Hepatocyte (in vitro differentiated cells): ENCODE results near the gene PERCC1. TPM values are rescaled to one million over a fixed set of nuclear protein-coding genes. Genes with fewer than 3 reads are reported as not detected.

Experiments used
- DNase-seq: peaks from one replicate; pipeline ENCODE4 v3.0.0-alpha.2; 2016; ENCODE audit warnings: low spot score
- H2AFZ ChIP-seq: fragments of 200-600 bp; sonication (generic); 2 replicates; pipeline ENCODE4 v1.6.0; 2016; ENCODE audit warnings: antibody characterized with exemption, mild to moderate bottlenecking
- H3K27ac ChIP-seq: fragments of 200-600 bp; sonication (generic); 2 replicates; pipeline ENCODE4 v1.5.1; 2016; ENCODE audit warnings: mild to moderate bottlenecking
- H3K27me3 ChIP-seq: fragments of 200-600 bp; sonication (generic); 2 replicates; pipeline ENCODE4 v1.6.1; 2016
- H3K36me3 ChIP-seq: fragments of 200-600 bp; sonication (generic); replicated peaks from 2 replicates; pipeline ENCODE4 v1.5.1; 2016; ENCODE audit warnings: low read depth; ENCODE audit not compliant: insufficient read depth
- H3K4me1 ChIP-seq: fragments of 200-600 bp; sonication (generic); 2 replicates; pipeline ENCODE4 v1.5.1; 2016; ENCODE audit warnings: mild to moderate bottlenecking, moderate library complexity; ENCODE audit not compliant: insufficient read depth
- H3K4me2 ChIP-seq: fragments of 200-600 bp; sonication (generic); 2 replicates; pipeline ENCODE4 v1.6.0; 2016
- H3K4me3 ChIP-seq: fragments of 200-600 bp; sonication (generic); 2 replicates; pipeline ENCODE4 v1.5.1; 2016; ENCODE audit warnings: mild to moderate bottlenecking
- H3K79me2 ChIP-seq: fragments of 200-600 bp; sonication (generic); 2 replicates; pipeline ENCODE4 v1.6.0; 2017; ENCODE audit warnings: mild to moderate bottlenecking
- H3K9me2 ChIP-seq: fragments of 200-600 bp; sonication (generic); replicated peaks from 2 replicates; pipeline ENCODE4 v1.6.0; 2017; ENCODE audit warnings: mild to moderate bottlenecking; ENCODE audit not compliant: insufficient read depth
- H3K9me3 ChIP-seq: fragments of 200-600 bp; sonication (generic); 2 replicates; pipeline ENCODE4 v1.5.1; 2016; ENCODE audit warnings: low read depth, mild to moderate bottlenecking
- H4K20me1 ChIP-seq: fragments of 200-600 bp; sonication (generic); 2 replicates; pipeline ENCODE4 v1.6.0; 2016; ENCODE audit warnings: mild to moderate bottlenecking; ENCODE audit not compliant: insufficient read depth, poor library complexity, severe bottlenecking
- CTCF ChIP-seq: fragments of 200-600 bp; sonication (generic); IDR thresholded peaks from 2 replicates; pipeline ENCODE4 v1.5.1; 2016; ENCODE audit warnings: antibody characterized with exemption, mild to moderate bottlenecking; ENCODE audit not compliant: poor library complexity
- EZH2 ChIP-seq: fragments of 200-600 bp; sonication (generic); IDR thresholded peaks from 2 replicates; pipeline ENCODE4 v1.6.1; 2016; ENCODE audit warnings: antibody characterized with exemption, mild to moderate bottlenecking, borderline replicate concordance
- EZH2phosphoT487 ChIP-seq: fragments of 200-600 bp; sonication (generic); IDR thresholded peaks from one replicate; pipeline ENCODE4 v1.6.1; 2018; ENCODE audit warnings: antibody characterized with exemption, mild to moderate bottlenecking, low read depth, moderate library complexity; ENCODE audit not compliant: unreplicated experiment, severe bottlenecking
- WGBS: methylation state at CpG from one replicate; pipeline ENCODE4 v1.1.6; 2016; ENCODE audit warnings: low lambda C conversion rate; ENCODE audit errors: missing lambda C conversion rate; 5-methylcytosine and 5-hydroxymethylcytosine counted together
- polyA plus RNA-seq: library from polyadenylated mRNA; unstranded; fragments of >200 nt; fragmentation: Nextera tagmentation; extraction: Ambion mirVana; gene quantifications from 2 replicates; pipeline ENCODE4 v1.2.1, GENCODE V29; 2016
- total RNA-seq: library from RNA; depleted of rRNA; stranded (reverse); fragments of >200 nt; gene quantifications from 2 replicates; pipeline ENCODE4 v1.2.3, GENCODE V29; 2014

Gene PERCC1
- total and polyA plus RNA-seq, 2 experiments from 2014 or later = 2.5 TPM; not detected in 1

GRCh38 chr16:1395444-1396031, 35.3 kb upstream of the PERCC1 start:
- H4K20me1 ChIP-seq = no peaks in the 10 kb centered on the region
- no peaks in the 10 kb centered on the region for H3K27me3 ChIP-seq
- H3K27ac ChIP-seq = no peak overlapping the region
- H3K9me2 ChIP-seq = no peaks in the 10 kb centered on the region
- H3K79me2 ChIP-seq = no peaks in the 10 kb centered on the region
- no peak overlapping the region for H2AFZ ChIP-seq
- 87% methylated on average over 21 of the region's 22 CpGs for WGBS
- no peaks in the 10 kb centered on the region for H3K4me1 ChIP-seq
- no peaks in the 10 kb centered on the region for H3K36me3 ChIP-seq
- H3K9me3 ChIP-seq = no peaks in the 10 kb centered on the region
- TF ChIP-seq EZH2 (no peak), CTCF (no peak), EZH2phosphoT487 (no peak)
- no peak for DNase-seq
- no peak overlapping the region for H3K4me3 ChIP-seq
- H3K4me2 ChIP-seq = no peak overlapping the region

- Histone ChIP-seq H3K79me2 (no peaks in the 10 kb centered on the region), H3K9me3 (no peaks in the 10 kb centered on the region), H2AFZ (no peak overlapping the region), H4K20me1 (no peaks in the 10 kb centered on the region), H3K4me3 (no peak overlapping the region), H3K4me1 (no peaks in the 10 kb centered on the region), H3K4me2 (no peak overlapping the region), H3K27ac (no peak overlapping the region), H3K9me2 (no peaks in the 10 kb centered on the region), H3K36me3 (no peaks in the 10 kb centered on the region), H3K27me3 (no peaks in the 10 kb centered on the region)
- DNase-seq = no peak
- WGBS = 97% methylated on average over 21 of the region's 21 CpGs
- no peak for TF ChIP-seq CTCF
- no peak for TF ChIP-seq EZH2phosphoT487
- TF ChIP-seq EZH2 = no peak
Observed at GRCh38 chr16:1397779-1398178, 33.1 kb upstream of the PERCC1 start.

GRCh38 chr16:1398351-1398750, 32.5 kb upstream of the PERCC1 start:
- Histone ChIP-seq H4K20me1 (peaks cover under 1% of the 10 kb centered on the region), H3K4me3 (no peak overlapping the region), H3K4me2 (no peak overlapping the region), H3K9me2 (no peaks in the 10 kb centered on the region), H3K27me3 (no peaks in the 10 kb centered on the region), H2AFZ (no peak overlapping the region), H3K79me2 (no peaks in the 10 kb centered on the region), H3K9me3 (no peaks in the 10 kb centered on the region), H3K27ac (no peak overlapping the region), H3K36me3 (no peaks in the 10 kb centered on the region), H3K4me1 (no peaks in the 10 kb centered on the region)
- no peak for DNase-seq
- TF ChIP-seq CTCF = no peak
- no peak for TF ChIP-seq EZH2phosphoT487
- TF ChIP-seq EZH2 = no peak
- WGBS = 97% methylated on average over 9 of the region's 9 CpGs
